BLaER1 (cell line): Measurements from ENCODE around the gene ADAMTS2.

Experiments
- H3K27ac ChIP-seq: shearing (Covaris generic); formaldehyde crosslinking; 2 replicates; pipeline ENCODE4 v1.8.1; 2022
- H3K27me3 ChIP-seq: shearing (Covaris generic); formaldehyde crosslinking; 2 replicates; pipeline ENCODE4 v1.8.1; 2022
- H3K36me3 ChIP-seq: shearing (Covaris generic); formaldehyde crosslinking; 2 replicates; pipeline ENCODE4 v1.8.1; 2022
- H3K4me1 ChIP-seq: shearing (Covaris generic); formaldehyde crosslinking; 2 replicates; pipeline ENCODE4 v1.8.1; 2022
- H3K4me2 ChIP-seq: shearing (Covaris generic); formaldehyde crosslinking; 2 replicates; pipeline ENCODE4 v1.8.1; 2022
- H3K4me3 ChIP-seq: shearing (Covaris generic); formaldehyde crosslinking; 2 replicates; pipeline ENCODE4 v1.8.1; 2022
- H3K9ac ChIP-seq: shearing (Covaris generic); formaldehyde crosslinking; 2 replicates; pipeline ENCODE4 v1.8.1; 2022
- H3K9me3 ChIP-seq: shearing (Covaris generic); formaldehyde crosslinking; 2 replicates; pipeline ENCODE4 v1.8.1; 2022
- H4K20me1 ChIP-seq: shearing (Covaris generic); formaldehyde crosslinking; 2 replicates; pipeline ENCODE4 v1.8.1; 2022
- Cebpa-rat ChIP-seq: shearing (Covaris generic); IDR thresholded peaks from 2 replicates; pipeline ENCODE4 v1.8.1; 2022

Gene ADAMTS2

DNA sequence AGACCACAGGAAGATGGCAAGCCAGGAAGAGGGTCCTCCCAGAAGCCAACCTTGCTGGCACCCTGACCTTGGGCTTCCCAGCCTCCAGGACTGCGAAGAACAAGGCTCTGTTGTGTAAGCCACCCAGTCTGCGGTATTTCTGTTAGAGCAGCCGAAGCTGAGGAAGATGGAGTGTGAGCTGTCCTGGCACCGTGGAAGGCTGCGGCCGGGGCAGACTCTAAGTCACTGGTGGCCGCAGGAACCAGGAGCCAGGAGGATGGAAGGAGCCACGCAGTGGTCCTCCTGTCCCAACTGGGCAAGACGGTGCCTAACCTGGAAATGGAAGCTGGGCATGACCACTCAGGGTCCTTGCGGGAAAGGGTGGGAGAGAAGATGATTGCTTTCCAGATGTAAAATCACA lies 196.0 kb downstream of the ADAMTS2 start:
- no peak overlapping the region for H3K9ac ChIP-seq
- H3K27me3 ChIP-seq: no peaks in the 10 kb centered on the region
- no peaks in the 10 kb centered on the region for H3K36me3 ChIP-seq
- H3K27ac ChIP-seq: no peak overlapping the region; the same call in 1 of the 2 replicates
- H4K20me1 ChIP-seq: no peaks in the 10 kb centered on the region
- H3K4me2 ChIP-seq: no peak overlapping the region
- H3K4me1 ChIP-seq: peaks cover 8% of the 10 kb centered on the region
- no peak for TF ChIP-seq Cebpa-rat
- H3K4me3 ChIP-seq: no peak overlapping the region
- no peaks in the 10 kb centered on the region for H3K9me3 ChIP-seq

DNA sequence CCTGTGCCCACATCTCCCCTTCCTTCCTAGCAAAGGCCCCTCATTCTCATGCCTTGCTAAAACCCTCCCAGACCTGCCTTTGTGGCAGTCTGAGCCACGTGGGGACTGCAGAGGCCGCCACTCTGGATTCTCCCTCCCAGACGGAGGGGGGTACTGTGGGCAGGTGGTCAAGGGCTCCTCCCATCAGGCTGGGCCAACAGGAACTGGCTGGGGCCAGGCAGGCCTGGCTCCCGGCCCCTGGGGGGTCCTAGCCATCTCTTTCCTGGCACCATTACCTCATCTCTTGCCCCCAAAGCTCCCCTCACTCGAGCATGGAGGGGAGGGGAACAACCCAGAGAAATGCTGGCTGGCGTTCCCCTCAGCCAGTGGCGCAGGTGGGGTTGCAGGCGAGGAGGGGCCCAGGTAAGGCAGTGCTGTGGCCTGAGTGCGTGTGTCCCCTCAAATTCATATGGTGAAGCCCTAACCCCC lies 196.5 kb downstream of the ADAMTS2 start:
- H3K36me3 ChIP-seq: no peaks in the 10 kb centered on the region
- no peaks in the 10 kb centered on the region for H4K20me1 ChIP-seq
- no peak for TF ChIP-seq Cebpa-rat
- no peaks in the 10 kb centered on the region for H3K27me3 ChIP-seq
- no peaks in the 10 kb centered on the region for H3K9me3 ChIP-seq
- H3K9ac ChIP-seq: no peak overlapping the region
- 0 out of 2 replicates have a peak, but pooled peaks cover 4% of the 10 kb centered on the region for H3K4me1 ChIP-seq
- H3K27ac ChIP-seq: no peak overlapping the region; the same call in 1 of the 2 replicates
- H3K4me3 ChIP-seq: no peak overlapping the region
- H3K4me2 ChIP-seq: no peak overlapping the region

DNA sequence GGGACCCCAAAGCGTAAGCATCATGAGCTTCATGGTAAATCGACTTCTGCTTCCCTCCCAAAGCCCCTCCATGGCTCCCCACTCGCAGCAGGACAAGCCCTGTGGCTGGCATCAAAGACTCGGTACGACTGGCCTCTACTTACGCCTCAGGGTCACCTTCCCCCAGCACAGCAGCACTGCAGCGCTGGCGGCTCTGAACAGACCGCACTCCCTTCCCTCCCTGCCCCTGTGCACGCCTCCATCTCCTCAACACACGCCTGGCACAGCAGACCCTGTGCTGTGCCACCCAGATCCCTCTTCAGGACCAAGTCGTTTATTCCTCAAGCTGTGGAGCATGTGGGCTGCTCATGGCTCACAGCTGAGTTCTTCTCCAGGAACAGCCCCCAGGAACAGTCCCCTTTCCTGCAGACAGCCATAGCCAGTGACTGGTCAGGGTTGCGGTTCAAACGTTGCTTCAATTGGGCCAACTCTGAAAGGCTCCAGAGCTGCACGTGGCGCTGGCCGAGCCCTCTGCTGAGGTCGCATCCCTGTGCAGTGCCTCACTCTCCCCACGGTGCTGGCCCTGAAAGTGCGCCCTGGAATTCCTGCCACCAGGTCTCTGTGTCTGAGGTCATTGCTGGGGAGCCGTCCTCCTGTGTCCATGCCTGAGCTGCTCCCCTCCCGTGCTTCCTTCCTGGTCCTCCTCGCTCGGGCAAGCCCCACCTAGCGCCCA lies 197.1 kb downstream of the ADAMTS2 start:
- H3K9me3 ChIP-seq: no peaks in the 10 kb centered on the region
- peaks cover 10% of the 10 kb centered on the region for H3K4me1 ChIP-seq
- H3K9ac ChIP-seq: no peak overlapping the region
- H4K20me1 ChIP-seq: no peaks in the 10 kb centered on the region
- H3K27me3 ChIP-seq: no peaks in the 10 kb centered on the region
- H3K36me3 ChIP-seq: no peaks in the 10 kb centered on the region
- no peak for TF ChIP-seq Cebpa-rat
- no peak overlapping the region for H3K27ac ChIP-seq
- no peak overlapping the region for H3K4me2 ChIP-seq
- no peak overlapping the region for H3K4me3 ChIP-seq

DNA sequence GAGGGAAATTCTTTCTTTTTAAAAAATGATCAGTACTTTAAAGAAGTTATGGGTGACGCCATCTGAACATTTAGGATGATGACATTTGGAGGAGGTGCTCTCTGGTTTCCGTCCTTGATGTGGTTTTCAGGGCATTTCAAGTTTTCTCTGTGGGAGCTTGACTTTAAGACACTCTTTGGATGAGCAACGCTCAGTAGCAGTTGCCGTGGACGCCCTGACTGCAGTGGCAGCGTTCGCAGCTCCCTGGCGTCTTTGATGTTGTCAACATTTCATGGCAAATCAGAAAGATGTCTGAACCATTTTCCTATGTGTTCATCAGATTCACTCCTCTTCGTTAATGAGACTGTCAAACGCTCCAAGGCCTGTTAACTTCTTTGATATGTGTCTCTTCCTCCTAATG lies 199.0 kb downstream of the ADAMTS2 start:
- TF ChIP-seq Cebpa-rat: no peak
- no peaks in the 10 kb centered on the region for H3K9me3 ChIP-seq
- no peak overlapping the region for H3K27ac ChIP-seq
- H3K4me2 ChIP-seq: peak overlapping the region; percentile 5; the same call in 1 of the 2 replicates
- peaks cover 28% of the 10 kb centered on the region for H3K4me1 ChIP-seq
- H3K4me3 ChIP-seq: no peak overlapping the region
- H3K27me3 ChIP-seq: no peaks in the 10 kb centered on the region
- H4K20me1 ChIP-seq: no peaks in the 10 kb centered on the region
- no peak overlapping the region for H3K9ac ChIP-seq
- no peaks in the 10 kb centered on the region for H3K36me3 ChIP-seq

DNA sequence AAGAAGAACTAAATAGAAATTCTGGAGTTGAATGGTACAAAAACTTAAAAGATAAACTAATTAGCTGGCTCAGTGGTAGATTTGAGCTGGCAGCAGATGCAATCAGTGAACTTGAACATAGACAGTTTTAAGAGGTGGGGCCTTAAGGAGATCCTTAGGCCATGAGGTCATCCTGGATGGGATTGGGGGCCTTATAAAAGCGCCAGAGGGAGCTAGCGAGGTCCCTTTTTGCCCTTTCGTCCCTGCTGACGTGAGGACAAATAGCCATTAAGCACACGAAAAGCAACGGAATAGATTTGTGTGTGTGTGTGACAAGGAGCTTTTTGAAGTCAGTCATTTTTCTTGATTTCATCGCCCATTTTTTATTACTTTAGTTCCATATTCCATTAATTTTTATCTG lies 201.8 kb downstream of the ADAMTS2 start:
- peak overlapping the region; percentile 46 for H3K27ac ChIP-seq
- H4K20me1 ChIP-seq: no peaks in the 10 kb centered on the region
- H3K9ac ChIP-seq: no peak overlapping the region
- H3K4me1 ChIP-seq: peaks cover 40% of the 10 kb centered on the region
- TF ChIP-seq Cebpa-rat: no peak
- no peaks in the 10 kb centered on the region for H3K27me3 ChIP-seq
- no peak overlapping the region for H3K4me3 ChIP-seq
- H3K36me3 ChIP-seq: no peaks in the 10 kb centered on the region
- H3K9me3 ChIP-seq: no peaks in the 10 kb centered on the region
- H3K4me2 ChIP-seq: peak overlapping the region; percentile 62

DNA sequence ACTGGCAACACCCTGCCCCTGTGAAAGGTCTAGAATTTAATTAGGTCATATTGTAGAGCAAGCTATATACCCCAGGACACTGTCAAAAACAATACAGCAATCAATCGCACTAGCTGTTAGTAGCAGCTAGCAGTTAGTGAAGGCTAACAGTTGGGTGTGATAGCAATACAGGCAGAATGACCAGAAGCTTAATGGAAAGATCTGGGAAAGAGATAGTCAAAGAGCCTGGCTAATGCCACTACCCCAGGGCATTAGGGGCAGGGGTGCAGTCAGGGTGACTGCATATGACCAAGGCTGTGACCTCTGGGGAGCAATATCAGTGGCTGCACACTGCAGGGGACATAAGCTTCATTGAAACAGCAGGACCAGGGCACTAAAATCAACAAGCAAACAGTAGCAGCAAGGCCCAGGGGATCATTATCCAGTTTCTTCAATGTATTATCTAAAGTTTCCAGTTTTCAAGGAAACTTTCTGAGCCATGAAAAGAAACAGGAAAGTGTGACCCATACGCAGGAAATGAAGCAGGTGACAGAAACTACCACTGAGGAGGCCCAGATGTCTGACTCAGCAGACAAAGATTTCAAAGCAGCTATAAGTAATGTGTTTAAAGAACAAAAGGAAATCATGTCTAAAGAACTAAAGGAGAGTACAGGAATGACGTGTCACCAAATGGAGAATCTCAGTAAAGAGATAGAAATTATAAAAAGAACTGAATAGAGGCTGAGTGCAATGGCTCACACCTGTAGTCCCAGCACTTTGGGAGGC lies 202.6 kb downstream of the ADAMTS2 start:
- Histone ChIP-seq H3K36me3 (no peaks in the 10 kb centered on the region), H4K20me1 (no peaks in the 10 kb centered on the region), H3K27ac (peak overlapping the region; percentile 46), H3K9ac (peak overlapping the region; percentile 30; the same call in 1 of the 2 replicates), H3K9me3 (no peaks in the 10 kb centered on the region), H3K27me3 (no peaks in the 10 kb centered on the region), H3K4me3 (no peak overlapping the region), H3K4me1 (peaks cover 48% of the 10 kb centered on the region), H3K4me2 (peak overlapping the region; percentile 62)
- no peak for TF ChIP-seq Cebpa-rat

DNA sequence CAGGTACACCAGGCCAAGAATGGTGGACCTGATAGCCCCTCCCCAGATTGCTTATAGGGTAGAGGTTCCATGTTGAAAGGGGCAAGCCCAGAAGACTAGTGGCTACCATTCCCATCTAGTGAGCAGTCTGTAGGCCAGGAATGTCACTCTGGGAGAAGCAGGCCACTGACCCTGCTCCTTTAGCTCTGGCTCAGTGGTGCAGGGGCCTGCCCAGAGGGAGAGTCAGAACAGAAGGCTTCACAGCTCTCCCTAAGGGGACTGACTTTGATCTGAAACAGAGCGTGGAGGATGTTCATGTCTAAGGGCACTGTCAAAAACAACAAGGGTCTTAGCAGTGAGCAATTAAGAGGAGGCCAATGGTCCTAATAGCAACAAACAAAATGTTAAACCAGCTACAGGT lies 203.4 kb downstream of the ADAMTS2 start:
- TF ChIP-seq Cebpa-rat: no peak
- H3K4me1 ChIP-seq: peaks cover 56% of the 10 kb centered on the region
- no peak overlapping the region for H3K9ac ChIP-seq
- peak overlapping the region; percentile 46; the same call in 1 of the 2 replicates for H3K27ac ChIP-seq
- H4K20me1 ChIP-seq: no peaks in the 10 kb centered on the region
- peak overlapping the region; percentile 62 for H3K4me2 ChIP-seq
- no peaks in the 10 kb centered on the region for H3K36me3 ChIP-seq
- H3K4me3 ChIP-seq: no peak overlapping the region
- H3K9me3 ChIP-seq: no peaks in the 10 kb centered on the region
- no peaks in the 10 kb centered on the region for H3K27me3 ChIP-seq

DNA sequence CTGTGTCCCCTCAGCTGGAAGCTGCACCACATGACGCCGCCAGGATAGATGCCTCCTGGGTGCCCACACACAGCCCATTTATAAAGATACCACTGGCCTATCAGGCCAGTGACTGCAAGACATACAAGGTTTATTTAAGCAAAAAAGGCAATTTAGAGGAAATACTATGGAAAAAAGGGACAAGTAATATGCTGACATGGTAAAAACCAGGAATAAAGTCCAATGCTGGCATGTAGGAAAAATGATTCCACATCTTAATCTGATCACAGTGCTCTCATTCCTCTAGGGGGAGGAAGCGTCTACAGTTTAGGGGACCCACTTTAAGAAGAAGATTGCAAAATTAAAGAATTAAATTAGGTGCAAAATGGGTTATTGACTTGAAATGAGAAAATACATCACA lies 205.0 kb downstream of the ADAMTS2 start:
- peaks cover 53% of the 10 kb centered on the region for H3K4me1 ChIP-seq
- no peaks in the 10 kb centered on the region for H3K36me3 ChIP-seq
- no peaks in the 10 kb centered on the region for H3K27me3 ChIP-seq
- H3K4me2 ChIP-seq: no peak overlapping the region
- no peak overlapping the region for H3K4me3 ChIP-seq
- no peak overlapping the region for H3K9ac ChIP-seq
- no peak overlapping the region for H3K27ac ChIP-seq
- no peaks in the 10 kb centered on the region for H4K20me1 ChIP-seq
- no peaks in the 10 kb centered on the region for H3K9me3 ChIP-seq
- TF ChIP-seq Cebpa-rat: no peak

DNA sequence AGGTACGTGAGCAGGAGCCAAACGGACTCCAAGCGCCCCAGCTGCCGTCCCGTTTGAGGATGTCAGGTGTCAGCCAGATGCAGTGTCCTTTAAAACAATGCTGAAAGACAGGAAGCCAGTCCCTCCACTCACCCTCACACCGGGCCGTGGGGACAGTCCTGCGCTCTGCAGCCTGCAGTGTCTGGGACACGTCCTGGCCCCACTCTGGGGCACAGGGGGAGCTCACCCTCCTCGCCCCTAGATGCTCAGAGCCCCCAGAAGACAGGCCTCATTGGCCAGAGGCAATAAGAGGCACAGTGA lies 205.4 kb downstream of the ADAMTS2 start:
- no peaks in the 10 kb centered on the region for H3K9me3 ChIP-seq
- H3K36me3 ChIP-seq: no peaks in the 10 kb centered on the region
- H4K20me1 ChIP-seq: no peaks in the 10 kb centered on the region
- no peak overlapping the region for H3K27ac ChIP-seq
- no peaks in the 10 kb centered on the region for H3K27me3 ChIP-seq
- H3K4me3 ChIP-seq: no peak overlapping the region
- peaks cover 53% of the 10 kb centered on the region for H3K4me1 ChIP-seq
- no peak overlapping the region for H3K9ac ChIP-seq
- H3K4me2 ChIP-seq: no peak overlapping the region
- TF ChIP-seq Cebpa-rat: no peak
